Measurements from ENCODE around the gene OGFOD2. TPM values are rescaled to one million over a fixed set of nuclear protein-coding genes. Genes with fewer than 3 reads are reported as not detected.

Gene OGFOD2
- total RNA-seq, 5 donors from 2014 or later (not counting 1 experiment from before 2014, with no cell fraction given), result 17.4 to 45.3 (median 43.7) TPM

- H3K4me1 ChIP-seq (ENCODE audit: control insufficient read depth in 1 of 2, extremely low read depth in 1 of 2, insufficient read depth in 2 of 2, low read length in 2 of 2), result peaks cover 0 to 4% of the 10 kb centered on the region in 2 experiments
- H3K4me3 Mint-ChIP-seq, result no peak overlapping the region
- no peaks in the 10 kb centered on the region for H3K9me3 Mint-ChIP-seq
- ChIA-PET POLR2A (interaction anchor here in 1 of 2 donors (0.6 kb wide), 2 partner anchors 24 to 28 kb away, joined by 3 to 4 read pairs; no protein-coding TSS in a partner anchor), CTCF (no interaction called here)
- no peak overlapping the region for H3K4me3 ChIP-seq (ENCODE audit: control insufficient read depth in 1 of 2, extremely low read depth in 1 of 2, low read length in 1 of 2)
- H3K27ac Mint-ChIP-seq, result no peak overlapping the region
- DNase-seq, result no peak
- H3K4me1 Mint-ChIP-seq, result peaks cover 4 to 9% (median 8%) of the 10 kb centered on the region in 3 donors
- no peak for ATAC-seq (replicated peaks in 1 of 4)
- H3K36me3 ChIP-seq (ENCODE audit: control insufficient read depth in 2 of 2, extremely low read depth in 1 of 2, insufficient read depth in 1 of 2, low read length in 1 of 2), result peaks cover 14 to 31% of the 10 kb centered on the region in 2 donors
- no peaks in the 10 kb centered on the region for H3K27me3 Mint-ChIP-seq
- H3K9me3 ChIP-seq, result no peaks in the 10 kb centered on the region
- no peaks in the 10 kb centered on the region for H3K36me3 Mint-ChIP-seq
- WGBS (ENCODE audit: insufficient coverage), result 88% methylated on average over 8 of the region's 10 CpGs
- no peak overlapping the region for H3K27ac ChIP-seq (ENCODE audit: low read length)
- H3K27me3 ChIP-seq (replicated peaks in 1 of 2; ENCODE audit: control insufficient read depth in 2 of 2, extremely low read depth in 1 of 2, insufficient read depth in 2 of 2, low read length in 1 of 2), result no peaks in the 10 kb centered on the region
Observed at GRCh38 chr12:122989225-122989839, 14.3 kb downstream of the OGFOD2 start.

DNA sequence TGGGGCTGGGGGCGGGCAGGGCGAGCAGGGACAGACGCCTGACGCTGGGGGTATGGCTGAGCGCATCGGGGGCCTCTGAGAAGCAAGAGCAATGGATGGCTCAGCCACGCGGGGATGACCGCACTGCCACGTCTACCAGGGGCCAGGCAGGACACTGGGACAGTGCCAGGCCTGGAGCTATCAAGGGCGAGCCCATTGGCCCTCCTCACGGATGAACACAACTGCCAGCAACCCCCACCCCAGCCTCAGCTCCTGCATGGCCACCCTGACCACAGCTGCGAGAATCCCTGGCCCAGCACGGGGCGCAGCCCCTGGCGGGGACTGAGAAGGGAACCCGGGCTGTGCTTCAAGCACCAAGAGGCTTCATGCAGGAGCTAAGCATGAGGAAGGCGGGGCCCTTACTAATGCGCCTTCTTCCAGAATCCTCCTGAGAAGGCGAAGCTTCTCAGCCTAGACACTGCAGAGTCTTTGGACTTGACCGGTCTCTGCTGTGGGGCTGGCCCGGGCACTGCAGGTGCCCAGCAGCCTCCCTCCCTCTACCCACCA lies 14.9 kb downstream of the OGFOD2 start:
- 87% methylated on average over 22 of the region's 22 CpGs for WGBS (ENCODE audit: insufficient coverage)
- POLR2A ChIA-PET, result interaction anchor here in 1 of 2 donors (0.6 kb wide), 2 partner anchors 23 to 27 kb away, joined by 3 to 4 read pairs; no protein-coding TSS in a partner anchor
- ATAC-seq (replicated peaks in 1 of 4), result no peak

DNA sequence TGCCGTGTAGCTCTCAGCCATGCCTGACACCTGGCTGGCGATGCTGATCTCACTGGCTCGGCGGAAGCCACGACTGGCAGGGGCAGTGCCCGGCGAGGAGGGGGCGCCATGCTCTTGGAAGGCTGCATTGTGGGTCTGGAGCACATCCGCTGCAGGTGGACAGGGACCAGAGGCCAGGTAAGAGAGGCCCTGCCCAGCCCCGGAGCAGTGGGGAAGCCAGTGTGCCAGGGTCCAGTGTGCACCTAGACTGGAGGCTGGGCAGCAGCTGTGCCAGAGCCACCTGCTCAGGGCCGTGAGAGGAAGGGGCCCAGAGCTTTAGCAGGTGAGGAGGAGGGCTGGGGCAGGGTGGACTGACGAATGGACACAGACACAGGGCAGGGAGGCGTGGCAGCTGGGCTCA lies 15.5 kb downstream of the OGFOD2 start:
- no peaks in the 10 kb centered on the region for H3K9me3 ChIP-seq
- no peak overlapping the region for H3K27ac ChIP-seq (ENCODE audit: low read length)
- peaks cover 12 to 28% of the 10 kb centered on the region in 2 donors for H3K36me3 ChIP-seq (ENCODE audit: control insufficient read depth in 2 of 2, extremely low read depth in 1 of 2, insufficient read depth in 1 of 2, low read length in 1 of 2)
- H3K36me3 Mint-ChIP-seq, result no peaks in the 10 kb centered on the region
- H3K9me3 Mint-ChIP-seq, result no peaks in the 10 kb centered on the region
- 89% methylated on average over 11 of the region's 13 CpGs for WGBS (ENCODE audit: insufficient coverage)
- H3K4me1 Mint-ChIP-seq, result no peaks in the 10 kb centered on the region
- no peak for DNase-seq
- no peak overlapping the region for H3K4me3 Mint-ChIP-seq
- CTCF ChIA-PET, result no interaction called here
- no peaks in the 10 kb centered on the region for H3K4me1 ChIP-seq (ENCODE audit: control insufficient read depth in 1 of 2, extremely low read depth in 1 of 2, insufficient read depth in 2 of 2, low read length in 2 of 2)
- H3K4me3 ChIP-seq (ENCODE audit: control insufficient read depth in 1 of 2, extremely low read depth in 1 of 2, low read length in 1 of 2), result no peak overlapping the region
- H3K27me3 ChIP-seq (replicated peaks in 1 of 2; ENCODE audit: control insufficient read depth in 2 of 2, extremely low read depth in 1 of 2, insufficient read depth in 2 of 2, low read length in 1 of 2), result no peaks in the 10 kb centered on the region
- no peak overlapping the region for H3K27ac Mint-ChIP-seq
- ATAC-seq (replicated peaks in 1 of 4), result no peak
- POLR2A ChIA-PET, result no interaction called here
- H3K27me3 Mint-ChIP-seq, result no peaks in the 10 kb centered on the region

More for the DNA sequence above, 14.9 kb downstream of the OGFOD2 start:
- Histone ChIP-seq H3K36me3 (ENCODE audit: control insufficient read depth in 2 of 2, extremely low read depth in 1 of 2, insufficient read depth in 1 of 2, low read length in 1 of 2) (peaks cover 12 to 31% of the 10 kb centered on the region in 2 donors), H3K9me3 (no peaks in the 10 kb centered on the region), H3K4me1 (ENCODE audit: control insufficient read depth in 1 of 2, extremely low read depth in 1 of 2, insufficient read depth in 2 of 2, low read length in 2 of 2) (no peaks in the 10 kb centered on the region), H3K4me3 (ENCODE audit: control insufficient read depth in 1 of 2, extremely low read depth in 1 of 2, low read length in 1 of 2) (no peak overlapping the region), H3K27me3 (replicated peaks in 1 of 2; ENCODE audit: control insufficient read depth in 2 of 2, extremely low read depth in 1 of 2, insufficient read depth in 2 of 2, low read length in 1 of 2) (no peaks in the 10 kb centered on the region), H3K27ac (ENCODE audit: low read length) (no peak overlapping the region)
- H3K36me3 Mint-ChIP-seq, result no peaks in the 10 kb centered on the region
- H3K4me3 Mint-ChIP-seq, result no peak overlapping the region
- H3K27ac Mint-ChIP-seq, result no peak overlapping the region
- CTCF ChIA-PET, result no interaction called here
- no peaks in the 10 kb centered on the region for H3K9me3 Mint-ChIP-seq
- no peaks in the 10 kb centered on the region for H3K27me3 Mint-ChIP-seq
- peaks cover 0 to 3% (median 1%) of the 10 kb centered on the region in 3 donors for H3K4me1 Mint-ChIP-seq
- no peak for DNase-seq

GRCh38 chr12:122990961-122991622 lies 16.0 kb downstream of the OGFOD2 start:
- ATAC-seq (replicated peaks in 1 of 4) (no peak), DNase-seq (no peak)
- H3K36me3 Mint-ChIP-seq, result no peaks in the 10 kb centered on the region
- H3K9me3 Mint-ChIP-seq, result no peaks in the 10 kb centered on the region
- H3K27ac Mint-ChIP-seq, result no peak overlapping the region
- no peaks in the 10 kb centered on the region for H3K9me3 ChIP-seq
- no peaks in the 10 kb centered on the region for H3K27me3 Mint-ChIP-seq
- no peak overlapping the region for H3K4me3 ChIP-seq (ENCODE audit: control insufficient read depth in 1 of 2, extremely low read depth in 1 of 2, low read length in 1 of 2)
- no peaks in the 10 kb centered on the region for H3K27me3 ChIP-seq (replicated peaks in 1 of 2; ENCODE audit: control insufficient read depth in 2 of 2, extremely low read depth in 1 of 2, insufficient read depth in 2 of 2, low read length in 1 of 2)
- 90% methylated on average over 13 of the region's 13 CpGs for WGBS (ENCODE audit: insufficient coverage)
- no peaks in the 10 kb centered on the region for H3K4me1 Mint-ChIP-seq
- CTCF ChIA-PET, result no interaction called here
- H3K4me3 Mint-ChIP-seq, result no peak overlapping the region
- H3K27ac ChIP-seq (ENCODE audit: low read length), result no peak overlapping the region
- POLR2A ChIA-PET, result no interaction called here
- H3K4me1 ChIP-seq (ENCODE audit: control insufficient read depth in 1 of 2, extremely low read depth in 1 of 2, insufficient read depth in 2 of 2, low read length in 2 of 2), result no peaks in the 10 kb centered on the region
- H3K36me3 ChIP-seq (ENCODE audit: control insufficient read depth in 2 of 2, extremely low read depth in 1 of 2, insufficient read depth in 1 of 2, low read length in 1 of 2), result peaks cover 14 to 23% of the 10 kb centered on the region in 2 donors

GRCh38 chr12:122991623-122992275 lies 16.7 kb downstream of the OGFOD2 start:
- ChIA-PET POLR2A (no interaction called here), CTCF (no interaction called here)
- H3K4me3 ChIP-seq (ENCODE audit: control insufficient read depth in 1 of 2, extremely low read depth in 1 of 2, low read length in 1 of 2), result no peak overlapping the region
- H3K27ac ChIP-seq (ENCODE audit: low read length), result no peak overlapping the region
- no peaks in the 10 kb centered on the region for H3K27me3 ChIP-seq (replicated peaks in 1 of 2; ENCODE audit: control insufficient read depth in 2 of 2, extremely low read depth in 1 of 2, insufficient read depth in 2 of 2, low read length in 1 of 2)
- no peaks in the 10 kb centered on the region for H3K4me1 Mint-ChIP-seq
- H3K27ac Mint-ChIP-seq, result no peak overlapping the region
- H3K4me3 Mint-ChIP-seq, result no peak overlapping the region
- ATAC-seq (replicated peaks in 1 of 4) (no peak), DNase-seq (no peak)
- WGBS (ENCODE audit: insufficient coverage), result 84% methylated on average over 24 of the region's 27 CpGs
- H3K36me3 ChIP-seq (ENCODE audit: control insufficient read depth in 2 of 2, extremely low read depth in 1 of 2, insufficient read depth in 1 of 2, low read length in 1 of 2), result peaks cover 18 to 23% of the 10 kb centered on the region in 2 donors
- H3K9me3 Mint-ChIP-seq, result no peaks in the 10 kb centered on the region
- no peaks in the 10 kb centered on the region for H3K36me3 Mint-ChIP-seq
- no peaks in the 10 kb centered on the region for H3K4me1 ChIP-seq (ENCODE audit: control insufficient read depth in 1 of 2, extremely low read depth in 1 of 2, insufficient read depth in 2 of 2, low read length in 2 of 2)
- no peaks in the 10 kb centered on the region for H3K27me3 Mint-ChIP-seq
- no peaks in the 10 kb centered on the region for H3K9me3 ChIP-seq

DNA sequence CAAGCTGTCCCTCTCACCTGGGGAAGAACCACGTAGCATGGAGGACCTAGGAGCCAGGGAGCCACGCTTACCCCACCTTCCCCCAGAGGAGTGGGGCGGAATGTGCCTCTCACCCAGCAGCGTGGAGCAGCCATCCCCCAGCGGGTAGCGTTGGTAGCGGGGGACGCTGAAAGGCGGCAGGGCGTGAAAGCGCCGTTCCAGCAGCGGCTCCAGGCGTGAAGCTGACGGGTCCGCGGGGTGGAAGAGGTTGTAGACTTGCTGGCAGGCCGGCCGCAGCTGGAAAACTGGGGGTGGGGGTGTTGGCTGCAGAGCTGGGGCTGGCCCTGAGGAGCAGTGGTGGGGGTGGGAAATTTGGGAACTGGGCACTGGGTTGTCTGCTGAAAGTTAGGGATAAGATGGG lies 17.3 kb downstream of the OGFOD2 start:
- Histone ChIP-seq H3K4me1 (ENCODE audit: control insufficient read depth in 1 of 2, extremely low read depth in 1 of 2, insufficient read depth in 2 of 2, low read length in 2 of 2) (no peaks in the 10 kb centered on the region), H3K27ac (ENCODE audit: low read length) (no peak overlapping the region), H3K27me3 (replicated peaks in 1 of 2; ENCODE audit: control insufficient read depth in 2 of 2, extremely low read depth in 1 of 2, insufficient read depth in 2 of 2, low read length in 1 of 2) (no peaks in the 10 kb centered on the region), H3K9me3 (no peaks in the 10 kb centered on the region), H3K4me3 (ENCODE audit: control insufficient read depth in 1 of 2, extremely low read depth in 1 of 2, low read length in 1 of 2) (no peak overlapping the region), H3K36me3 (ENCODE audit: control insufficient read depth in 2 of 2, extremely low read depth in 1 of 2, insufficient read depth in 1 of 2, low read length in 1 of 2) (peaks cover 18 to 23% of the 10 kb centered on the region in 2 donors)
- peaks cover 3% of the 10 kb centered on the region for H3K36me3 Mint-ChIP-seq
- H3K9me3 Mint-ChIP-seq, result no peaks in the 10 kb centered on the region
- no peaks in the 10 kb centered on the region for H3K4me1 Mint-ChIP-seq
- H3K4me3 Mint-ChIP-seq, result no peak overlapping the region
- POLR2A ChIA-PET, result interaction anchor here in 1 of 2 donors (0.5 kb wide), 1 partner anchor 426 kb away, joined by 8 read pairs; no protein-coding TSS in a partner anchor
- CTCF ChIA-PET, result no interaction called here
- no peak overlapping the region for H3K27ac Mint-ChIP-seq
- DNase-seq (no peak), ATAC-seq (replicated peaks in 1 of 4) (no peak)
- WGBS (ENCODE audit: insufficient coverage), result 87% methylated on average over 15 of the region's 19 CpGs
- H3K27me3 Mint-ChIP-seq, result no peaks in the 10 kb centered on the region
